ENCODE measurements around the gene NPRL2. TPM values are rescaled to one million over a fixed set of nuclear protein-coding genes. Genes with fewer than 3 reads are reported as not detected.

Gene NPRL2
- total RNA-seq, 1 donor from 2014 or later = 19.4 TPM

GRCh38 chr3:50304601-50305000, 46.0 kb downstream of the NPRL2 start:
- no peak for DNase-seq

- no peak for DNase-seq
These were observed 47.4 kb downstream of the NPRL2 start, which contains the start of gene HYAL1 for GRCh38 chr3:50303013-50303815. HYAL1 (minus strand) TSS chr3:50303574; CDS start chr3:50302956, 618 bp downstream.

- no peak for DNase-seq
These were observed 48.2 kb downstream of the NPRL2 start for GRCh38 chr3:50302095-50303012.

GRCh38 chr3:50300681-50301254, 49.8 kb downstream of the NPRL2 start:
- DNase-seq = no peak

- DNase-seq = peak; percentile 42
These were observed 50.5 kb downstream of the NPRL2 start for GRCh38 chr3:50299929-50300680.

GRCh38 chr3:50299638-50299928, 51.0 kb downstream of the NPRL2 start:
- no peak for DNase-seq

- DNase-seq = peak; percentile 100
These were observed 51.5 kb downstream of the NPRL2 start, which contains the start of the genes HYAL3 and NAA80 for GRCh38 chr3:50298836-50299637. HYAL3 (minus strand) TSS chr3:50299405; CDS start chr3:50295602, 3,803 bp downstream. NAA80 (minus strand) TSS chr3:50299405; CDS start chr3:50297463, 1,942 bp downstream.

- no peak for DNase-seq
These were observed 52.5 kb downstream of the NPRL2 start for GRCh38 chr3:50297896-50298725.

GRCh38 chr3:50297384-50297775, 53.2 kb downstream of the NPRL2 start:
- DNase-seq = no peak

Other genes with a start within 250 kb of the NPRL2 start
- gene SEMA3F, start 195.5 kb downstream of the NPRL2 start, total RNA-seq = 43.3 TPM
- not detected for gene GNAT1, start 159.2 kb downstream of the NPRL2 start, total RNA-seq
- 1.2 TPM for gene SLC38A3, start 145.5 kb downstream of the NPRL2 start, total RNA-seq
- 120 TPM for gene GNAI2, start 114.6 kb downstream of the NPRL2 start, total RNA-seq
- 45.2 TPM for gene SEMA3B, start 81.6 kb downstream of the NPRL2 start, total RNA-seq
- 17.1 TPM for gene LSMEM2, start 71.7 kb downstream of the NPRL2 start, total RNA-seq
- gene IFRD2, start 58.3 kb downstream of the NPRL2 start, total RNA-seq = 37.8 TPM
- gene HYAL3, start 51.4 kb downstream of the NPRL2 start, total RNA-seq = 3.1 TPM
- gene NAA80, start 51.4 kb downstream of the NPRL2 start, total RNA-seq = 5.6 TPM
- 1.2 TPM for gene HYAL1, start 47.2 kb downstream of the NPRL2 start, total RNA-seq
- 53.9 TPM for gene HYAL2, start 28.0 kb downstream of the NPRL2 start, total RNA-seq
- gene TUSC2, start 22.6 kb downstream of the NPRL2 start, total RNA-seq = 40.0 TPM
- gene RASSF1, start 9.9 kb downstream of the NPRL2 start, total RNA-seq = 43.2 TPM
- gene ZMYND10, start 5.0 kb downstream of the NPRL2 start, total RNA-seq = not detected
- 10.6 TPM for gene CYB561D2, start 87 bp upstream of the NPRL2 start, total RNA-seq
- gene TMEM115, start 8.7 kb upstream of the NPRL2 start, total RNA-seq = 30.4 TPM
- gene CACNA2D2, start 152.9 kb upstream of the NPRL2 start, total RNA-seq = 4.3 TPM
- 25.1 TPM for gene C3orf18, start 217.0 kb upstream of the NPRL2 start, total RNA-seq
- gene HEMK1, start 218.7 kb upstream of the NPRL2 start, total RNA-seq = 12.4 TPM

Measured in tongue (tissue), 2 donors.